OCI-LY3 (cell line): ENCODE results near the gene PITPNM3.

ENCODE experiments used
- H2AFZ ChIP-seq: fragments of 200-600, 300-600 bp; shearing (Covaris generic); 2 replicates; pipeline ENCODE4 v1.6.0; 2014; ENCODE audit warnings: antibody characterized with exemption, low read depth, low read length
- H3K27ac ChIP-seq: fragments of 200-600, 300-600 bp; sonication (generic); 2 replicates; pipeline ENCODE4 v1.5.1; 2014; ENCODE audit warnings: mild to moderate bottlenecking, low read length, moderate library complexity, mixed read lengths
- H3K27me3 ChIP-seq: fragments of 200-600, 300-600 bp; sonication (generic); 2 replicates; pipeline ENCODE4 v1.6.1; 2014; ENCODE audit warnings: low read depth, low read length, mixed read lengths
- H3K36me3 ChIP-seq: fragments of 200-600, 300-600 bp; sonication (generic); replicated peaks from 2 replicates; pipeline ENCODE3; 2014; ENCODE audit warnings: low read depth, low read length, mixed read lengths
- H3K4me1 ChIP-seq: fragments of 300-600, 200-600 bp; sonication (generic); 2 replicates; pipeline ENCODE4 v1.6.1; 2014; ENCODE audit warnings: low read length, mixed read lengths
- H3K4me2 ChIP-seq: fragments of 200-600, 300-600 bp; sonication (generic); 2 replicates; pipeline ENCODE4 v1.6.1; 2014; ENCODE audit warnings: low read length, mixed read lengths
- H3K4me3 ChIP-seq: fragments of 300-600, 200-600 bp; sonication (generic); 2 replicates; pipeline ENCODE4 v1.5.1; 2014; ENCODE audit warnings: antibody characterized with exemption, mild to moderate bottlenecking, low read length, moderate library complexity
- H3K79me2 ChIP-seq: fragments of 300-600, 200-600 bp; shearing (Covaris generic); 2 replicates; pipeline ENCODE4 v1.6.1; 2014; ENCODE audit warnings: mild to moderate bottlenecking, low read length, mixed read lengths
- H3K9ac ChIP-seq: fragments of 300-600, 200-600 bp; shearing (Covaris generic); 2 replicates; pipeline ENCODE4 v1.6.0; 2014; ENCODE audit warnings: mild to moderate bottlenecking, low read length, moderate library complexity
- H3K9me3 ChIP-seq: fragments of 200-600, 300-600 bp; shearing (Covaris generic); 2 replicates; pipeline ENCODE4 v1.6.1; 2014; ENCODE audit warnings: low read length, mixed read lengths; ENCODE audit not compliant: insufficient read depth
- H4K20me1 ChIP-seq: fragments of 200-600, 300-600 bp; sonication (generic); 2 replicates; pipeline ENCODE4 v1.6.1; 2016; ENCODE audit warnings: low read length, mixed read lengths; ENCODE audit not compliant: insufficient read depth
- CTCF ChIP-seq: fragments of 200-600, 300-600 bp; sonication (generic); IDR thresholded peaks from 2 replicates; pipeline ENCODE4 v1.5.1; 2014; ENCODE audit warnings: antibody characterized with exemption, low read length, low read depth
- EZH2phosphoT487 ChIP-seq: fragments of 200-600 bp; shearing (Covaris generic); IDR thresholded peaks from 2 replicates; pipeline ENCODE4 v1.6.1; 2018; ENCODE audit warnings: antibody characterized with exemption, mixed run types, low read depth

PITPNM3 gene

GRCh38 chr17:6471531-6472465, 84.6 kb downstream of the PITPNM3 start:
- Histone ChIP-seq H3K27ac (no peak overlapping the region), H3K4me3 (no peak overlapping the region), H3K27me3 (no peaks in the 10 kb centered on the region), H3K4me1 (no peaks in the 10 kb centered on the region), H4K20me1 (no peaks in the 10 kb centered on the region), H2AFZ (no peak overlapping the region), H3K36me3 (no peaks in the 10 kb centered on the region), H3K9ac (no peak overlapping the region), H3K79me2 (no peaks in the 10 kb centered on the region), H3K9me3 (no peaks in the 10 kb centered on the region), H3K4me2 (no peak overlapping the region)
- TF ChIP-seq EZH2phosphoT487 (no peak), CTCF (no peak)

DNA sequence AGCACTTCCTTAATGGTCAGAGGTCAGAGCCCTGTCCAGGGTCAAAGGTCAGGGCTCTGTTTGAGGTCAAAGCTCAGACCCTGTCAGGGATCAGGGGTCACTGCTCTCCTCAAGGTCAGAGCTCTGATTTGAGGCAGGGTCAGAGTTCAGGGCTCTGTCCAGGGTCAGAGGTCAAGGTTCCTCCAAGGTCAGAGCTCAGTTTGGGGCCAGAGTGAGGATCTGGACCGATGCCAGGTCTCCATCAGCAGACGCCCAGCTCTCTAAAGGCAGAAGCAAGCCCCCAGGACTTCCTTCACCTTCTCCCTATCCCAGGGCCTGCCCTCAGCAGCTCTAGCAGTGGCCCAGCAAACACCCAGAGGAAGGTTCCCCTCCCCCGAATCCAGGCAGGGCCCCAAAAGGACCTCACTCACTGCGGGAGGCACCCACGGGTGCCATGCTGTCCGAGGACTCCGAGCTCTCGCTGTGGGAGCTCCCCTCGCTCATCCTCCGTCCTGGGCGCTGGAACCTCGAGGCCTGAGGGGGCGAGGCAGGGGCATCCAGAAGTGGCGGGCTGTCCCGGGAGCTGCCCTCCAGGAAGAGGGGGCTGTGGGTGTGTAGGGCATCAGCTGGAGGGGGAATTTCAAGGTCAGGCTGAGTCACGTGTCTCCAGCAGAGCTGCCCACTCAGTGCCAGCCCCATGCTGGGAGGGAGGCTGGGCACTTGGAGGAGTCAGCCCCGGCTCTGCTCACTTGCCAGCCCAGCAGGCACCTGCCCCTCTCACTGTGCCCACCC, 85.4 kb downstream of the PITPNM3 start:
- Histone ChIP-seq H2AFZ (no peak overlapping the region), H3K9me3 (no peaks in the 10 kb centered on the region), H3K36me3 (no peaks in the 10 kb centered on the region), H4K20me1 (no peaks in the 10 kb centered on the region), H3K4me2 (no peak overlapping the region), H3K9ac (no peak overlapping the region), H3K4me1 (no peaks in the 10 kb centered on the region), H3K27ac (no peak overlapping the region), H3K4me3 (no peak overlapping the region), H3K79me2 (no peaks in the 10 kb centered on the region), H3K27me3 (no peaks in the 10 kb centered on the region)
- TF ChIP-seq EZH2phosphoT487 (no peak), CTCF (no peak)

DNA sequence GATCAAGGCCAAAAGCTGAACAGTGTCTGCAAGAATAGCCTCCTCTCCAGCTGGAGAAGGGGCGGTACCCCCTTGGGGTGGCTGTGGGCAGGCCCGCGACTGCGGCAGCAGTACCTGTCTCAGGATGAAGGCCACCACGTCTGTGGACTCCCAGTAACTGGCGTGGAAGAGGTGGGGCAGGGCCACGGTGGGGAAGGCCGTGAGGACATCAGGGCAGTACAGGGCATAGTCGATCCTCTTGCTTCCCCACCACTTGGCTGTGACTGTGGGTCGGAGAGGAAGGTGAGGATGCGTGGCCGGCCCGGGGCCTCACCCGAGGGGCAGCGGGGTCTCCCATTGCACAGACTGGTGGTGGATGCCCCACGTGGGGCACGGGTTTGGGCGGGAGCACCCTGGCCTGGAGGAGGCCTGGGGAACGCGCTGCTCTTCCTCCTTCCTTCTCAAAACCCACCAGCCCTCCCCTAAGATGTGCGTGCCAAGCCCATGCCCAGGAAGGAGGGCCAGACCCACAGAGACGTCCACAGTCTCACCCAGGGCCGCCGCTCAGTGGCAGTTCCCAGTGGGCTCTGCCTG, 86.1 kb downstream of the PITPNM3 start:
- no peak overlapping the region for H2AFZ ChIP-seq
- H3K9ac ChIP-seq, result no peak overlapping the region
- H3K27ac ChIP-seq, result no peak overlapping the region
- H3K79me2 ChIP-seq, result no peaks in the 10 kb centered on the region
- no peaks in the 10 kb centered on the region for H3K9me3 ChIP-seq
- no peaks in the 10 kb centered on the region for H3K27me3 ChIP-seq
- no peaks in the 10 kb centered on the region for H4K20me1 ChIP-seq
- no peak overlapping the region for H3K4me2 ChIP-seq
- no peak overlapping the region for H3K4me3 ChIP-seq
- no peaks in the 10 kb centered on the region for H3K4me1 ChIP-seq
- no peaks in the 10 kb centered on the region for H3K36me3 ChIP-seq
- no peak for TF ChIP-seq EZH2phosphoT487
- TF ChIP-seq CTCF, result no peak
